Skeletal muscle satellite cell (primary cell): Measurements from ENCODE around the gene SNX27.

Source experiments
- H3K27me3 ChIP-seq: 2 replicates; pipeline ENCODE4 v1.7.0; 2013; ENCODE audit warnings: low read length; ENCODE audit not compliant: control insufficient read depth, insufficient read depth
- H3K36me3 ChIP-seq: 2 replicates; pipeline ENCODE4 v1.7.0; 2013; ENCODE audit warnings: mild to moderate bottlenecking, control low read depth, low read length; ENCODE audit not compliant: insufficient read depth
- H3K4me1 ChIP-seq: 2 replicates; pipeline ENCODE4 v1.7.0; 2013; ENCODE audit warnings: low read length; ENCODE audit not compliant: control insufficient read depth, insufficient read depth
- H3K4me2 ChIP-seq: 2 replicates; pipeline ENCODE4 v1.7.0; 2013; ENCODE audit warnings: mild to moderate bottlenecking, low read length
- H3K4me3 ChIP-seq: 2 replicates; pipeline ENCODE4 v1.7.0; 2013; ENCODE audit warnings: low read length
- H3K9ac ChIP-seq: 2 replicates; pipeline ENCODE4 v1.7.0; 2013; ENCODE audit warnings: mild to moderate bottlenecking, low read depth, low read length, moderate library complexity
- H3K9me3 ChIP-seq: replicated peaks from 2 replicates; pipeline ENCODE4 v1.7.0; 2013; ENCODE audit warnings: mild to moderate bottlenecking, control low read depth, low read length

Gene SNX27

GRCh38 chr1:151619489-151620093 lies 7.7 kb downstream of the SNX27 start:
- H3K9me3 ChIP-seq = no peaks in the 10 kb centered on the region
- peak overlapping the region; percentile 11 for H3K4me2 ChIP-seq
- no peak overlapping the region for H3K4me3 ChIP-seq
- H3K36me3 ChIP-seq = no peaks in the 10 kb centered on the region
- H3K4me1 ChIP-seq = peaks cover 26% of the 10 kb centered on the region
- H3K27me3 ChIP-seq = no peaks in the 10 kb centered on the region
- peak overlapping the region; percentile 12 for H3K9ac ChIP-seq

- Histone ChIP-seq H3K9ac (peak overlapping the region; percentile 12), H3K36me3 (no peaks in the 10 kb centered on the region)
Measured at GRCh38 chr1:151620286-151620685, 8.4 kb downstream of the SNX27 start.

GRCh38 chr1:151621351-151621750 lies 9.5 kb downstream of the SNX27 start:
- H3K9me3 ChIP-seq = no peaks in the 10 kb centered on the region
- H3K4me2 ChIP-seq = no peak overlapping the region
- H3K4me3 ChIP-seq = no peak overlapping the region
- H3K9ac ChIP-seq = no peak overlapping the region
- H3K36me3 ChIP-seq = no peaks in the 10 kb centered on the region
- no peaks in the 10 kb centered on the region for H3K27me3 ChIP-seq
- H3K4me1 ChIP-seq = peaks cover 20% of the 10 kb centered on the region

More at GRCh38 chr1:151620286-151620685, 8.4 kb downstream of the SNX27 start:
- Histone ChIP-seq H3K9me3 (no peaks in the 10 kb centered on the region), H3K4me2 (peak overlapping the region; percentile 11), H3K27me3 (no peaks in the 10 kb centered on the region), H3K4me3 (peak overlapping the region; percentile 9), H3K4me1 (peaks cover 26% of the 10 kb centered on the region)

GRCh38 chr1:151624783-151625182 lies 12.9 kb downstream of the SNX27 start:
- Histone ChIP-seq H3K4me2 (no peak overlapping the region), H3K36me3 (no peaks in the 10 kb centered on the region), H3K4me1 (peaks cover 8% of the 10 kb centered on the region), H3K4me3 (no peak overlapping the region), H3K9ac (no peak overlapping the region), H3K9me3 (no peaks in the 10 kb centered on the region), H3K27me3 (no peaks in the 10 kb centered on the region)

GRCh38 chr1:151626740-151627334 lies 15.0 kb downstream of the SNX27 start:
- Histone ChIP-seq H3K4me1 (no peaks in the 10 kb centered on the region), H3K9ac (no peak overlapping the region), H3K36me3 (no peaks in the 10 kb centered on the region), H3K4me2 (no peak overlapping the region), H3K9me3 (no peaks in the 10 kb centered on the region), H3K4me3 (no peak overlapping the region), H3K27me3 (no peaks in the 10 kb centered on the region)

DNA sequence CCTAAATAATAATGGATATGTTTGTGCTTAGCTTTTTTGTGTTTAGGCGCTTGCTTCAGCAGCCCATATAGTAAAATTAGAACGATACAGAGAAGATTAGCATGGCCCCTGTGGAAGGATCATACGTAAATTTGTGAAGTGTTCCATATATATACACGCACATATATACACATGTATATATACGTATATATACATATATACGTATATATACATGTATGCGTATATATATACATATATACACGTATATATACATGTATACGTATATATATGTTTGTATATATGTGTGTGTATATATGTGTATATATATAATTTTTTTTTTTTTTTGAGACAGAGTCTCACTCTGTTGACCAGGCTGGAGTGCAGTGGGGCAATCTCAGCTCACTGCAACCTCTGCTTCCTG lies 17.4 kb downstream of the SNX27 start:
- H3K4me2 ChIP-seq = no peak overlapping the region
- H3K9me3 ChIP-seq = no peaks in the 10 kb centered on the region
- H3K9ac ChIP-seq = no peak overlapping the region
- H3K4me3 ChIP-seq = no peak overlapping the region
- H3K36me3 ChIP-seq = no peaks in the 10 kb centered on the region
- no peaks in the 10 kb centered on the region for H3K27me3 ChIP-seq
- H3K4me1 ChIP-seq = no peaks in the 10 kb centered on the region

DNA sequence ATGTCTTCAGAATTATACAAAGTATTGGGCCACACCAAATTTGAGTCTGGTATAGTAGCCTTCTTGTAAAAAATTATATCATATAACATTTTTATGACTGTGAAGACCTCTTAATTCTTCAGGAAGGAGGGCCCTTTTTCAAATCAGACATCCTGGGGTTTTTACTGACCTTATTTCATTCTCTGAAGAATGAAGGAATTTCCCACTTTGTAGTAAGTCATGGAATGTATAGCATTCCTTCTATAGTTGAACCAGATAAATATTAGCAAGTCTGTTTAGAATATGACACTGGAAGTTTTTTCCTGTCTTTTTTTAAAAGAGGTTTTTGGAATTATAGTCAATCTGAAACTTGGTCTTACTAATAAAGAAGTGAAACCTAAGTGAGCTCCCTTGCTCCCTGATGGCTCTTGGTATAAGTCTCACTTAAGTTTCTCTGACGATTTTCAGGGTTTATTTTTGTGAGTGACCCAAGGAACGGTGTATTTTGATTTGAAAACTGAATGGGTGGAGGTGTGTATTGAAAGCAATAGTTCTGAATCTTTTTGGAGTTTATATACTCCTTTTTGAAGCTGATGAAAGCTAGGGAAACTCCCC lies 23.7 kb downstream of the SNX27 start:
- Histone ChIP-seq H3K4me1 (peaks cover 7% of the 10 kb centered on the region), H3K36me3 (peaks cover under 1% of the 10 kb centered on the region), H3K9ac (no peak overlapping the region), H3K4me2 (no peak overlapping the region), H3K4me3 (no peak overlapping the region), H3K27me3 (no peaks in the 10 kb centered on the region), H3K9me3 (no peaks in the 10 kb centered on the region)

DNA sequence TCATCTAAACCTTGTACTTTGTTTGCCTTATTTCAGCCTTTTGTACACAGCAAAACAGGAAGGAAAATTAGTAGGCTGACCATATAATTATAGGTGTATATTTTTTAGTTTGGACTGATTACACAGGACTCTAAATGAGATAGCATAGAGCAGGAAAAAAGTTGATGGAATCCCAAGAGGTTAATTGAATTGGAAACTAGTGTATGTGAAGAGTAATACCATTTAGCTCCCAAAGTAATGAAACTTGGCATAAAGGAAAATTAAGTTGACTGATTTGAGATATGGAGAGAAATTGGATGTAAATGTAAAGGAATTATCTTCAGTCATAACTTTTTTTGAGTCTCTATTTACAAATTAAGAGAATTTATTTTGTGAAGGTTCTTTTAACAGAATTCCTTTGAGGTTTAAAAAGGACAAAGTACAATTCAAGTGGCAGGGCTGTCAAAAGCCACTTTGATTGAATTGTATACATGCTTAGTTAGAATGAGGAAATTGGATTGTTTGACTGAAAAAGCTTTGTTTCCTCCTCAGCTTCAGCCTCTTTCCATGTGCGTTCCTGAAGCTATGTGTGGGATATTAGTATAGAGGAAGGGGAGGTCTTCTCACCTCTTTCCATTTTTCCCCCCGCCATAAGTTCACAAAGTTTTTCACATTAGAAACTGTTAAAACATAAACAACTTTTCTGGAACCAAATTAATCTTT lies 26.4 kb downstream of the SNX27 start:
- Histone ChIP-seq H3K4me1 (peaks cover 7% of the 10 kb centered on the region), H3K27me3 (no peaks in the 10 kb centered on the region), H3K9ac (no peak overlapping the region)

DNA sequence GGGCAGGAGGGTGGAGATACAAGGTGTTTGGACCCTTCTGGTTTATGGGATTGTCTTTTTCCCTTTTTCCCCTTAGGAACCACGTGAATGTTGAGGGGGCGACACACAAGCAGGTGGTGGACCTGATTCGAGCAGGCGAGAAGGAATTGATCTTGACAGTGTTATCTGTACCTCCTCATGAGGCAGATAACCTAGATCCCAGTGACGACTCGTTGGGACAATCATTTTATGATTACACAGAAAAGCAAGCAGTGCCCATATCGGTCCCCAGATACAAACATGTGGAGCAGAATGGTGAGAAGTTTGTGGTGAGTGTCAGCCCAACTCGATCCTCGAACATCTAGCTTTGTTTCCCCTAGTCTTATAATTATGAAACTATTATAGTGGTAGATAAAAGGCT lies 27.0 kb downstream of the SNX27 start:
- H3K9ac ChIP-seq = no peak overlapping the region
- no peaks in the 10 kb centered on the region for H3K9me3 ChIP-seq
- H3K36me3 ChIP-seq = peaks cover 5% of the 10 kb centered on the region
- no peak overlapping the region for H3K4me3 ChIP-seq
- H3K27me3 ChIP-seq = no peaks in the 10 kb centered on the region
- peaks cover 7% of the 10 kb centered on the region for H3K4me1 ChIP-seq
- no peak overlapping the region for H3K4me2 ChIP-seq

More for the DNA sequence above, 26.4 kb downstream of the SNX27 start:
- Histone ChIP-seq H3K4me2 (no peak overlapping the region), H3K9me3 (no peaks in the 10 kb centered on the region), H3K4me3 (no peak overlapping the region), H3K36me3 (peaks cover 5% of the 10 kb centered on the region)

DNA sequence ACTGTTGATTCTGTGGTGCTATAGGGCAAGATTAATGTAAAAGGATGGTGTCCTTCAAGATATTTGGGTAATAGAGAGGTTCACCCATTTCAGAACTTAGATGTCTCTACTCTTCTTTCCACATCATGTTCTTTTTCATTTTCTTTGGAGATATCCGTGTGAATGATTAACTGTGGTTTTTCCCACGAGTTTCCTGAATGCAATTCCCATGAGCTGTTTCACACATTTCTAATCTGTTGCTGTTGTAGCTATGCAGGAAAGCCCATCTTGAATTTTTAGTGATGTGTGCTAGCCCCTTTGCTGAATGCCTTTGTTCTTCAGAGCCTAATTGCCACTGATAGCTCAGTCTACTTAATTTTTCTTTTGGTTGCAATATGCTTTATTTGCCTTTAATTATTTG lies 27.6 kb downstream of the SNX27 start:
- Histone ChIP-seq H3K4me2 (no peak overlapping the region), H3K4me1 (peaks cover 7% of the 10 kb centered on the region), H3K4me3 (no peak overlapping the region), H3K9me3 (no peaks in the 10 kb centered on the region), H3K36me3 (peaks cover 5% of the 10 kb centered on the region), H3K9ac (no peak overlapping the region), H3K27me3 (no peaks in the 10 kb centered on the region)

DNA sequence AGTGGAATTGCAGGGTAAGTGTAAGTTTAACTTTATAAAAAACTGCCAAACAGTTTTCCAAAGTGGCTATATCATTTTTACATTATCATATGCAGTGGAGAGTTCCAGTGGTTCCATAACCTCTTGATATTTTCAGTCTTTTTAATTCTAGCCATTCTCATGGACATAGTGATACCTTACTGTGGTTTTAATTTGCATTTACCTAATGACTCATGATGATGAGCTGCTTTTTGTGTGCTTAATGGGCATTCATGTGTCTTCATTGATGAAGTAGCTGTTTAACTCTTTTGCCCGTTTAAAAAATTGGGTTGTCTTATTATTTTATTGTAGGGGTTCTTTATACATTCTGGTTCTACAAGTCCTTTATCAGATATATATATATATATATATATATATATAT lies 29.4 kb downstream of the SNX27 start:
- no peak overlapping the region for H3K9ac ChIP-seq
- no peaks in the 10 kb centered on the region for H3K9me3 ChIP-seq
- peaks cover 5% of the 10 kb centered on the region for H3K36me3 ChIP-seq
- no peak overlapping the region for H3K4me2 ChIP-seq
- H3K4me3 ChIP-seq = no peak overlapping the region
- peaks cover 7% of the 10 kb centered on the region for H3K4me1 ChIP-seq
- H3K27me3 ChIP-seq = no peaks in the 10 kb centered on the region
